Erythroblast (primary cell): ENCODE results near the gene TUT1.

ENCODE experiments used
- GATA1 ChIP-seq: IDR thresholded peaks from 2 replicates; pipeline ENCODE4 v1.6.1; 2011; ENCODE audit warnings: low read depth, mild to moderate bottlenecking, control low read depth, low read length, moderate library complexity
- POLR2A ChIP-seq: IDR thresholded peaks from 2 replicates; pipeline ENCODE4 v1.6.1; 2011; ENCODE audit warnings: mild to moderate bottlenecking, low read length

DNA sequence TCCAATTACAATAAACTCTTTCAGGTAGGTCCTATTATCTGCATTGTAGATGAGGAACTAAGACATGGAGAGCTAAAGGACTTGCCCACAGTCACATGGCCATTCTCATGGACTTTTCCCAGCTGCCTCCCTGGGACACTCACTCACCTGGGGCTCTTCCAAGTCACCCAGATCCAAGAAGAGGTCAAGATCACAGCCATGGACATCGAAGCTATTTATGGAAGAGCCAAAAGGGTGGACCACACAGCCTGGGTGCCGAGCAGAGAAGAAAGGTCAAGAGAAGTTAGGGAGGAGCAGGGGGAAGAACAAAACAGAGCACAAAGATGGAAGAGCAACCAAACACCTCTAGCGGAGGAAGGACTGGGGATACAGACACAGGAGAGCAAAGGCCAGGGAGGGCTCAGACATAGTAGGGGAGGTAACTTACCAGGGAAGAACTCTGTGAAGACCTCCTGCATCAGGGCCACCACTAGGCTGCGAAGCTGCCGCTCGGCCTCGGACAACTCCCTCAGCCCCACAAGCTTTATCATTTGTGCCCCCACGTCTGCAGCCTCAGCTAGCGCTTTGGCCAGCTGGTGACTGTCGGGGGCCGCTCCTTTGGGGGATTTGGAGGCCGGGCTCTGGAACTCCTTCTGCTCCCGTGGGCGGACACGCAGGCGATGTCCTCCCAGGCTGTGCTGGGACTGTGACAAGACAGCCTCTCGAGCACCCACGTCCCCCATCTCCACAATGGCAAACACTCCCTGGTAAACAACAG, 10.2 kb downstream of the TUT1 start:
- no peak for TF ChIP-seq POLR2A
- TF ChIP-seq GATA1, result no peak
